ENCODE results near the gene SCN11A. TPM values are rescaled to one million over a fixed set of nuclear protein-coding genes. Genes with fewer than 3 reads are reported as not detected.

The SCN11A gene
- total RNA-seq, 5 donors from 2014 or later (not counting 1 experiment from before 2014, with no cell fraction given): 0.07 to 0.23 (median 0.12) TPM

GRCh38 chr3:39088889-39089288 lies 37.1 kb upstream of the SCN11A start:
- Mint-ChIP-seq H3K27me3 (no peaks in the 10 kb centered on the region), H3K36me3 (peaks cover 53% of the 10 kb centered on the region), H3K4me1 (peaks cover 0 to 3% (median 0%) of the 10 kb centered on the region in 3 donors), H3K27ac (no peak overlapping the region), H3K4me3 (no peak overlapping the region), H3K9me3 (no peaks in the 10 kb centered on the region)
- Histone ChIP-seq H3K27me3 (replicated peaks in 1 of 2; ENCODE audit: control insufficient read depth in 2 of 2, extremely low read depth in 1 of 2, insufficient read depth in 2 of 2, low read length in 1 of 2) (no peaks in the 10 kb centered on the region), H3K36me3 (ENCODE audit: control insufficient read depth in 2 of 2, extremely low read depth in 1 of 2, insufficient read depth in 1 of 2, low read length in 1 of 2) (peaks cover 15 to 83% of the 10 kb centered on the region in 2 donors), H3K4me3 (ENCODE audit: control insufficient read depth in 1 of 2, extremely low read depth in 1 of 2, low read length in 1 of 2) (no peak overlapping the region), H3K4me1 (ENCODE audit: control insufficient read depth in 1 of 2, extremely low read depth in 1 of 2, insufficient read depth in 2 of 2, low read length in 2 of 2) (no peaks in the 10 kb centered on the region), H3K9me3 (no peaks in the 10 kb centered on the region), H3K27ac (ENCODE audit: low read length) (no peak overlapping the region)
- 100% methylated on average over 1 of the region's 3 CpGs for WGBS (ENCODE audit: insufficient coverage)
- ChIA-PET CTCF (interaction anchor here in 1 of 2 donors (1.2 to 2.1 kb wide), 2 partner anchors 9 to 203 kb away, joined by 4 read pairs; no protein-coding TSS in a partner anchor), POLR2A (no interaction called here)
- DNase-seq: no peak
- no peak for ATAC-seq (replicated peaks in 1 of 4)

GRCh38 chr3:39088456-39088855 lies 36.7 kb upstream of the SCN11A start:
- peaks cover 15 to 80% of the 10 kb centered on the region in 2 donors for H3K36me3 ChIP-seq (ENCODE audit: control insufficient read depth in 2 of 2, extremely low read depth in 1 of 2, insufficient read depth in 1 of 2, low read length in 1 of 2)
- H3K36me3 Mint-ChIP-seq: peaks cover 52% of the 10 kb centered on the region
- no peak overlapping the region for H3K4me3 ChIP-seq (ENCODE audit: control insufficient read depth in 1 of 2, extremely low read depth in 1 of 2, low read length in 1 of 2)
- no peaks in the 10 kb centered on the region for H3K4me1 ChIP-seq (ENCODE audit: control insufficient read depth in 1 of 2, extremely low read depth in 1 of 2, insufficient read depth in 2 of 2, low read length in 2 of 2)
- H3K27me3 Mint-ChIP-seq: no peaks in the 10 kb centered on the region
- ChIA-PET CTCF (interaction anchor here (0.6 to 2.1 kb wide), 3 partner anchors 9 to 1031 kb away, joined by 4 read pairs; no protein-coding TSS in a partner anchor), POLR2A (no interaction called here)
- H3K27ac ChIP-seq (ENCODE audit: low read length): no peak overlapping the region
- H3K4me1 Mint-ChIP-seq: peaks cover 0 to 3% (median 0%) of the 10 kb centered on the region in 3 donors
- 91% methylated on average over 1 of the region's 3 CpGs for WGBS (ENCODE audit: insufficient coverage)
- H3K9me3 ChIP-seq: no peaks in the 10 kb centered on the region
- no peaks in the 10 kb centered on the region for H3K27me3 ChIP-seq (replicated peaks in 1 of 2; ENCODE audit: control insufficient read depth in 2 of 2, extremely low read depth in 1 of 2, insufficient read depth in 2 of 2, low read length in 1 of 2)
- ATAC-seq (replicated peaks in 1 of 4): no peak
- H3K9me3 Mint-ChIP-seq: no peaks in the 10 kb centered on the region
- DNase-seq: no peak
- H3K27ac Mint-ChIP-seq: no peak overlapping the region
- H3K4me3 Mint-ChIP-seq: no peak overlapping the region

GRCh38 chr3:39086144-39086543 lies 34.4 kb upstream of the SCN11A start:
- Histone ChIP-seq H3K9me3 (no peaks in the 10 kb centered on the region), H3K36me3 (ENCODE audit: control insufficient read depth in 2 of 2, extremely low read depth in 1 of 2, insufficient read depth in 1 of 2, low read length in 1 of 2) (peaks cover 10 to 70% of the 10 kb centered on the region in 2 donors), H3K4me3 (ENCODE audit: control insufficient read depth in 1 of 2, extremely low read depth in 1 of 2, low read length in 1 of 2) (no peak overlapping the region), H3K27me3 (replicated peaks in 1 of 2; ENCODE audit: control insufficient read depth in 2 of 2, extremely low read depth in 1 of 2, insufficient read depth in 2 of 2, low read length in 1 of 2) (no peaks in the 10 kb centered on the region), H3K4me1 (ENCODE audit: control insufficient read depth in 1 of 2, extremely low read depth in 1 of 2, insufficient read depth in 2 of 2, low read length in 2 of 2) (no peaks in the 10 kb centered on the region), H3K27ac (ENCODE audit: low read length) (no peak overlapping the region)
- ChIA-PET CTCF (no interaction called here), POLR2A (no interaction called here)
- peaks cover 64% of the 10 kb centered on the region for H3K36me3 Mint-ChIP-seq
- ATAC-seq (replicated peaks in 1 of 4) (no peak), DNase-seq (no peak)
- H3K27me3 Mint-ChIP-seq: no peaks in the 10 kb centered on the region
- no peaks in the 10 kb centered on the region for H3K9me3 Mint-ChIP-seq
- H3K27ac Mint-ChIP-seq: peak overlapping the region in 1 of 2 donors; percentile 65
- 50% methylated on average over 1 of the region's 4 CpGs for WGBS (ENCODE audit: insufficient coverage)
- H3K4me3 Mint-ChIP-seq: no peak overlapping the region
- peaks cover 0 to 3% (median 0%) of the 10 kb centered on the region in 3 donors for H3K4me1 Mint-ChIP-seq

GRCh38 chr3:39082666-39083313 lies 31.0 kb upstream of the SCN11A start:
- Mint-ChIP-seq H3K9me3 (no peaks in the 10 kb centered on the region), H3K27ac (peak overlapping the region; percentile 15 to 29), H3K4me3 (no peak overlapping the region), H3K36me3 (peaks cover 49% of the 10 kb centered on the region), H3K4me1 (peaks cover 3 to 12% (median 5%) of the 10 kb centered on the region in 3 donors), H3K27me3 (no peaks in the 10 kb centered on the region)
- 98% methylated on average over 4 of the region's 4 CpGs for WGBS (ENCODE audit: insufficient coverage)
- DNase-seq (no peak), ATAC-seq (replicated peaks in 1 of 4) (no peak)
- Histone ChIP-seq H3K36me3 (ENCODE audit: control insufficient read depth in 2 of 2, extremely low read depth in 1 of 2, insufficient read depth in 1 of 2, low read length in 1 of 2) (peaks cover 15 to 56% of the 10 kb centered on the region in 2 donors), H3K27me3 (replicated peaks in 1 of 2; ENCODE audit: control insufficient read depth in 2 of 2, extremely low read depth in 1 of 2, insufficient read depth in 2 of 2, low read length in 1 of 2) (no peaks in the 10 kb centered on the region), H3K9me3 (no peaks in the 10 kb centered on the region), H3K4me1 (ENCODE audit: control insufficient read depth in 1 of 2, extremely low read depth in 1 of 2, insufficient read depth in 2 of 2, low read length in 2 of 2) (no peaks in the 10 kb centered on the region), H3K27ac (ENCODE audit: low read length) (no peak overlapping the region), H3K4me3 (ENCODE audit: control insufficient read depth in 1 of 2, extremely low read depth in 1 of 2, low read length in 1 of 2) (no peak overlapping the region)
- ChIA-PET CTCF (no interaction called here), POLR2A (interaction anchor here in 1 of 2 donors (0.7 kb wide), 1 partner anchor 67 kb away, joined by 6 read pairs; no protein-coding TSS in a partner anchor)

- no peak overlapping the region for H3K27ac Mint-ChIP-seq
- no peaks in the 10 kb centered on the region for H3K9me3 Mint-ChIP-seq
- no peaks in the 10 kb centered on the region for H3K27me3 Mint-ChIP-seq
- H3K4me3 ChIP-seq (ENCODE audit: control insufficient read depth in 1 of 2, extremely low read depth in 1 of 2, low read length in 1 of 2): no peak overlapping the region
- H3K27ac ChIP-seq (ENCODE audit: low read length): no peak overlapping the region
- ChIA-PET POLR2A (interaction anchor here in 1 of 2 donors (0.6 kb wide), 1 partner anchor 66 kb away, joined by 4 read pairs; no protein-coding TSS in a partner anchor), CTCF (interaction anchor here (0.6 to 2.2 kb wide), 4 partner anchors 8 to 1899 kb away, joined by 4 to 8 read pairs (median 4); no protein-coding TSS in a partner anchor)
- peaks cover 3 to 13% (median 5%) of the 10 kb centered on the region in 3 donors for H3K4me1 Mint-ChIP-seq
- H3K9me3 ChIP-seq: no peaks in the 10 kb centered on the region
- H3K4me1 ChIP-seq (ENCODE audit: control insufficient read depth in 1 of 2, extremely low read depth in 1 of 2, insufficient read depth in 2 of 2, low read length in 2 of 2): no peaks in the 10 kb centered on the region
- H3K36me3 ChIP-seq (ENCODE audit: control insufficient read depth in 2 of 2, extremely low read depth in 1 of 2, insufficient read depth in 1 of 2, low read length in 1 of 2): peaks cover 16 to 55% of the 10 kb centered on the region in 2 donors
- no peak overlapping the region for H3K4me3 Mint-ChIP-seq
- no peaks in the 10 kb centered on the region for H3K27me3 ChIP-seq (replicated peaks in 1 of 2; ENCODE audit: control insufficient read depth in 2 of 2, extremely low read depth in 1 of 2, insufficient read depth in 2 of 2, low read length in 1 of 2)
- DNase-seq (no peak), ATAC-seq (replicated peaks in 1 of 4) (no peak)
- H3K36me3 Mint-ChIP-seq: peaks cover 55% of the 10 kb centered on the region
Observed at GRCh38 chr3:39080026-39080425, 28.3 kb upstream of the SCN11A start.

- Mint-ChIP-seq H3K27me3 (no peaks in the 10 kb centered on the region), H3K36me3 (peaks cover 60% of the 10 kb centered on the region), H3K4me3 (no peak overlapping the region), H3K27ac (peak overlapping the region in 1 of 2 donors; percentile 35), H3K9me3 (no peaks in the 10 kb centered on the region), H3K4me1 (peaks cover 3 to 13% (median 5%) of the 10 kb centered on the region in 3 donors)
- Histone ChIP-seq H3K9me3 (no peaks in the 10 kb centered on the region), H3K36me3 (ENCODE audit: control insufficient read depth in 2 of 2, extremely low read depth in 1 of 2, insufficient read depth in 1 of 2, low read length in 1 of 2) (peaks cover 16 to 60% of the 10 kb centered on the region in 2 donors), H3K4me1 (ENCODE audit: control insufficient read depth in 1 of 2, extremely low read depth in 1 of 2, insufficient read depth in 2 of 2, low read length in 2 of 2) (no peaks in the 10 kb centered on the region), H3K4me3 (ENCODE audit: control insufficient read depth in 1 of 2, extremely low read depth in 1 of 2, low read length in 1 of 2) (no peak overlapping the region), H3K27ac (ENCODE audit: low read length) (no peak overlapping the region), H3K27me3 (replicated peaks in 1 of 2; ENCODE audit: control insufficient read depth in 2 of 2, extremely low read depth in 1 of 2, insufficient read depth in 2 of 2, low read length in 1 of 2) (no peaks in the 10 kb centered on the region)
- ChIA-PET POLR2A (interaction anchor here (0.6 kb wide), 2 partner anchors 66 to 407 kb away, joined by 3 to 4 read pairs; no protein-coding TSS in a partner anchor), CTCF (interaction anchor here (0.6 kb wide), 3 partner anchors 7 to 1898 kb away, joined by 4 to 8 read pairs (median 4); no protein-coding TSS in a partner anchor)
- ATAC-seq (replicated peaks in 1 of 4) (no peak), DNase-seq (no peak)
Observed at GRCh38 chr3:39079530-39079929, 27.8 kb upstream of the SCN11A start.

Measured in T-cell (primary cell).